Measurements from ENCODE around the gene NCOA5.

DNA sequence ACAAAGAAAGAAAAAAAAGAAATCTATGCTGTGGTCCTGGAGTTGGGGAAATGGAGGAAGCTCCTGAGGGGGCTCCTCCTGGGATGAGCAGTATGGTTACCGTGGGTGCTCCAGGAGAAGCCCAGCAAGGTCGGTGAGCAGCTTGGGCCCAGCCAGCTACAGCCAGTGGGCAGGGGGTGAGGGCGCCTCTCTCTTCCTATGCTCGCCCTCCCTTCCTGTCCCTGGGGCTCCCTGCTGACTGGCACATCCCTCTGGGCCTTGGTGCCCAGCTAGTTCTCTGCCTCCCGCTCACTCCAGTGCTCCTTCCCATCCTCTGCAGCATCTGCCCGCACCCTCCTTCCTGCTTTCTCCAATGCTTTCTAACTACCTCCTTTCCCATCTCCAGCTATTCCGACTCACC, 45.0 kb upstream of the NCOA5 start:
- TF ChIP-seq, protein P1, sequence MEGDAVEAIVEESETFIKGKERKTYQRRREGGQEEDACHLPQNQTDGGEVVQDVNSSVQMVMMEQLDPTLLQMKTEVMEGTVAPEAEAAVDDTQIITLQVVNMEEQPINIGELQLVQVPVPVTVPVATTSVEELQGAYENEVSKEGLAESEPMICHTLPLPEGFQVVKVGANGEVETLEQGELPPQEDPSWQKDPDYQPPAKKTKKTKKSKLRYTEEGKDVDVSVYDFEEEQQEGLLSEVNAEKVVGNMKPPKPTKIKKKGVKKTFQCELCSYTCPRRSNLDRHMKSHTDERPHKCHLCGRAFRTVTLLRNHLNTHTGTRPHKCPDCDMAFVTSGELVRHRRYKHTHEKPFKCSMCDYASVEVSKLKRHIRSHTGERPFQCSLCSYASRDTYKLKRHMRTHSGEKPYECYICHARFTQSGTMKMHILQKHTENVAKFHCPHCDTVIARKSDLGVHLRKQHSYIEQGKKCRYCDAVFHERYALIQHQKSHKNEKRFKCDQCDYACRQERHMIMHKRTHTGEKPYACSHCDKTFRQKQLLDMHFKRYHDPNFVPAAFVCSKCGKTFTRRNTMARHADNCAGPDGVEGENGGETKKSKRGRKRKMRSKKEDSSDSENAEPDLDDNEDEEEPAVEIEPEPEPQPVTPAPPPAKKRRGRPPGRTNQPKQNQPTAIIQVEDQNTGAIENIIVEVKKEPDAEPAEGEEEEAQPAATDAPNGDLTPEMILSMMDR (IDR thresholded peaks at IDR 0.05 in 4 of 5, conservative IDR thresholded peaks at IDR 0.05 in 1 of 5), result no peak
- TF ChIP-seq POLR2A (IDR thresholded peaks at IDR 0.05), result no peak
